HG03571 (cell line): ENCODE results near the gene GRB7.
"Not testable (repeated sequence)": the region's sequence is repeated elsewhere in the genome, so short reads cannot be mapped to it uniquely, and the experiment has no call there.

Experiments used
- ATAC-seq: cut with Tn5 transposase; IDR thresholded peaks from one replicate; pipeline ENCODE4 v1.9.1; 2021; ENCODE audit not compliant: unreplicated experiment

The GRB7 gene

GRCh38 chr17:39750131-39751015, 12.6 kb downstream of the GRB7 start:
- no peak for ATAC-seq

GRCh38 chr17:39751016-39751543, 13.3 kb downstream of the GRB7 start:
- ATAC-seq, result no peak

- no peak for ATAC-seq
Measured at GRCh38 chr17:39751637-39752036, 13.9 kb downstream of the GRB7 start.

GRCh38 chr17:39752241-39752881, 14.6 kb downstream of the GRB7 start:
- ATAC-seq, result no peak

GRCh38 chr17:39753514-39754160, 15.9 kb downstream of the GRB7 start:
- ATAC-seq, result peak; percentile 22

GRCh38 chr17:39754161-39754957, 16.6 kb downstream of the GRB7 start:
- peak; percentile 67 for ATAC-seq

GRCh38 chr17:39754958-39755553, 17.3 kb downstream of the GRB7 start:
- ATAC-seq, result no peak

- ATAC-seq, result no peak
Measured at GRCh38 chr17:39755554-39756379, 18.0 kb downstream of the GRB7 start.

- no peak for ATAC-seq
Measured at GRCh38 chr17:39756380-39757079, 18.8 kb downstream of the GRB7 start.

- no peak for ATAC-seq
Measured at GRCh38 chr17:39757176-39757662, 19.5 kb downstream of the GRB7 start.

- no peak for ATAC-seq
Measured at GRCh38 chr17:39757931-39758873, 20.5 kb downstream of the GRB7 start.

- ATAC-seq, result no peak
Measured at GRCh38 chr17:39759204-39759603, 21.5 kb downstream of the GRB7 start.

GRCh38 chr17:39761861-39762496, 24.2 kb downstream of the GRB7 start:
- ATAC-seq, result no peak

- ATAC-seq, result no peak
Measured at GRCh38 chr17:39763051-39763820, 25.5 kb downstream of the GRB7 start.

- ATAC-seq, result not testable (repeated sequence)
Measured at GRCh38 chr17:39764171-39764570, 26.4 kb downstream of the GRB7 start.

GRCh38 chr17:39765175-39765574, 27.4 kb downstream of the GRB7 start:
- no peak for ATAC-seq
